GM12878 (cell line): ENCODE results near the gene ATRN. TPM values are rescaled to one million over a fixed set of nuclear protein-coding genes. Genes with fewer than 3 reads are reported as not detected.

Experiments
- ATAC-seq: fragments of 200-7000 bp; cut with Tn5 transposase; 3 replicates; pipeline ENCODE4 v1.9.1; 2020; ENCODE audit warnings: mild to moderate bottlenecking, moderate library complexity
- BruUV-seq: library from RNA; stranded (reverse); fragments of 400-500 nt; replicated peaks from 2 replicates; lab custom pipeline; 2021; lab: Mats Ljungman, UMichigan
- CTCF ChIA-PET: fragments of 300-600 bp; sonication (Branson Sonifier 250); formaldehyde crosslinking; extraction: SDS; loops from one replicate; lab custom pipeline; 2021; ENCODE audit warnings: inconsistent platforms; lab: Yijun Ruan, JAX
- POLR2A ChIA-PET: fragments of 350-600 bp; formaldehyde crosslinking; extraction: SDS; loops from one replicate; lab custom pipeline; 2021; ENCODE audit warnings: inconsistent platforms; lab: Charles Lee
- RAD21 ChIA-PET: fragments of 300-600 bp; sonication (Branson Sonifier 250); formaldehyde crosslinking; loops from one replicate; lab custom pipeline; 2023; ENCODE audit warnings: antibody characterized with exemption; ENCODE audit not compliant: unreplicated experiment; lab: Charles Lee
- SMC1A ChIA-PET: fragments of 300-600 bp; sonication (Branson Sonifier 250); formaldehyde crosslinking; loops from one replicate; lab custom pipeline; 2023; ENCODE audit not compliant: unreplicated experiment, uncharacterized antibody; lab: Charles Lee
- DNase-seq: peaks from one replicate; pipeline ENCODE4 v3.0.0-alpha.2; 2011; ENCODE audit warnings: low read depth, low spot score
- FAIRE-seq: peaks from 3 replicates; lab custom pipeline; 2011; peaks lifted over from hg19 to GRCh38; lab: Jason Lieb, UNC
- H2AFZ ChIP-seq: 2 replicates; pipeline ENCODE4 v1.6.0; 2011; ENCODE audit warnings: low read depth, low read length, control low read depth; ENCODE audit not compliant: control insufficient read depth
- H3K27ac ChIP-seq: 2 replicates; pipeline ENCODE4 v1.5.1; 2011; ENCODE audit warnings: control low read depth; ENCODE audit not compliant: control insufficient read depth, insufficient read depth
- H3K27me3 ChIP-seq, 2 experiments: replicated peaks in 1 of 2; 2 replicates each; pipeline versions ENCODE4 v1.6.0 to v1.6.1; 2011; ENCODE audit warnings: low read length in 1 of 2; ENCODE audit not compliant: control insufficient read depth in 2 of 2, insufficient read depth in 2 of 2
- H3K36me3 ChIP-seq, 2 experiments: 2 replicates each; pipeline ENCODE4 v1.5.1; 2011; ENCODE audit warnings: low read length in 1 of 2; ENCODE audit not compliant: control insufficient read depth in 2 of 2, insufficient read depth in 2 of 2
- H3K4me1 ChIP-seq: 2 replicates; pipeline ENCODE4 v1.6.1; 2011; ENCODE audit warnings: mild to moderate bottlenecking, low read length, moderate library complexity, mixed read lengths; ENCODE audit not compliant: control insufficient read depth, insufficient read depth
- H3K4me2 ChIP-seq: 2 replicates; pipeline ENCODE4 v1.6.0; 2011; ENCODE audit warnings: control low read depth; ENCODE audit not compliant: control insufficient read depth, insufficient read depth
- H3K4me3 ChIP-seq: fragments of 200-600 bp; sonication (generic); 2 replicates; pipeline ENCODE4 v1.5.1; 2016
- H3K79me2 ChIP-seq: 2 replicates; pipeline ENCODE4 v1.6.0; 2011; ENCODE audit warnings: low read length; ENCODE audit not compliant: control insufficient read depth, insufficient read depth
- H3K9ac ChIP-seq: 2 replicates; pipeline ENCODE4 v1.8.0; 2011; ENCODE audit warnings: low read length, control low read depth, mixed read lengths; ENCODE audit not compliant: control insufficient read depth, insufficient read depth
- H3K9me3 ChIP-seq: replicated peaks from 3 replicates; pipeline ENCODE4 v1.5.1; 2011; ENCODE audit warnings: mild to moderate bottlenecking, low read length; ENCODE audit not compliant: control insufficient read depth, insufficient read depth
- H4K20me1 ChIP-seq: 2 replicates; pipeline ENCODE4 v1.6.0; 2011; ENCODE audit not compliant: control insufficient read depth, insufficient read depth
- FOXK2 ChIP-seq: fragments of 450-650 bp; IDR thresholded peaks from 2 replicates; pipeline ENCODE4 v1.6.1; 2017; ENCODE audit warnings: mild to moderate bottlenecking, moderate library complexity
- HDGF ChIP-seq: fragments of 450-650 bp; IDR thresholded peaks from 2 replicates; pipeline ENCODE4 v1.6.1; 2016; ENCODE audit warnings: antibody characterized with exemption
- NRF1 ChIP-seq: conservative IDR thresholded peaks from 2 replicates; pipeline ENCODE4 v1.6.1; 2011; ENCODE audit warnings: mild to moderate bottlenecking, low read depth, low read length, improper control_type of control experiment
- RB1 ChIP-seq: fragments of 450-650 bp; formaldehyde crosslinking; IDR thresholded peaks from 2 replicates; pipeline ENCODE4 v1.6.1; 2017; ENCODE audit warnings: mild to moderate bottlenecking, borderline replicate concordance
- STAT3 ChIP-seq: IDR thresholded peaks from 2 replicates; pipeline ENCODE4 v1.6.1; 2011; ENCODE audit warnings: low read depth, low read length, improper control_type of control experiment
- WGBS: methylation state at CpG from one replicate; pipeline ENCODE4 v1.1.6; 2016; ENCODE audit warnings: low lambda C conversion rate; ENCODE audit not compliant: insufficient replicate concordance, insufficient coverage; ENCODE audit errors: missing lambda C conversion rate; 5-methylcytosine and 5-hydroxymethylcytosine counted together
- in situ Hi-C: fragments of 300-500 bp; cut with MboI; formaldehyde crosslinking; loops from 9 replicates; pipeline ENCODE4 v1.14.3; 2018; ENCODE audit warnings: mixed read lengths
- intact Hi-C: fragments of 100-400 bp; cut with micrococcal nuclease; formaldehyde crosslinking; loops from one replicate; pipeline ENCODE4 v1.14.2; 2022; ENCODE audit not compliant: unreplicated experiment
- polyA plus RNA-seq, 11 experiments: library from polyadenylated mRNA; depleted of rRNA in 4 of 11; unstranded in 6 of 11; stranded (reverse) in 5 of 11; fragments of >200 nt; fragmentation: Nextera tagmentation in 4 of 11; fragmentation: Illumina TruSeq in 1 of 11; extraction: Ambion mirVana in 4 of 11; extraction: Trizol in 1 of 11; gene quantifications; 1 replicate in 1 of 11; 2 replicates in 10 of 11; pipeline versions ENCODE4 v1.2.1 to v1.2.3, GENCODE V29; 2011 to 2016; ENCODE audit warnings: inconsistent platforms in 2 of 11, missing spikeins in 2 of 11, low read depth in 1 of 11
- total RNA-seq, 4 experiments: library from RNA; depleted of rRNA in 3 of 4; stranded (reverse); fragments of >200 nt in 3 of 4; fragmentation: Illumina TruSeq in 1 of 4; extraction: Trizol in 1 of 4; gene quantifications; 2 replicates each; pipeline versions ENCODE4 v1.2.1 to v1.2.3, GENCODE V29; 2013 to 2021
- TF ChIP-seq, protein P1 (sequence below), 3 experiments: IDR thresholded peaks in 2 of 3; conservative IDR thresholded peaks in 1 of 3; 2 replicates each; pipeline ENCODE4 v1.5.1; 2011; ENCODE audit warnings: low read depth in 3 of 3, low read length in 3 of 3, mild to moderate bottlenecking in 3 of 3, control low read depth in 2 of 3, moderate library complexity in 2 of 3, inconsistent platforms in 1 of 3, mixed read lengths in 1 of 3; ENCODE audit not compliant: control insufficient read depth in 2 of 3, insufficient read depth in 1 of 3; ENCODE audit errors: extremely low read depth in 1 of 3

ATRN gene
- total and polyA plus RNA-seq, 10 of the 15 experiments (the other 5 are each of a cell fraction or from before 2014, with no cell fraction given) = 0.71 to 11.6 (median 6.9) TPM

- no peak overlapping the region for H3K27ac ChIP-seq
- no peak overlapping the region for H2AFZ ChIP-seq
- H3K27me3 ChIP-seq = no peaks in the 10 kb centered on the region
- no peaks in the 10 kb centered on the region for H3K9me3 ChIP-seq
- TF ChIP-seq RB1 (no peak), STAT3 (no peak), FOXK2 (0 out of 2 replicates have a peak, but pooled peaks have one; percentile 26), HDGF (no peak), NRF1 (no peak)
- TF ChIP-seq, protein P1, sequence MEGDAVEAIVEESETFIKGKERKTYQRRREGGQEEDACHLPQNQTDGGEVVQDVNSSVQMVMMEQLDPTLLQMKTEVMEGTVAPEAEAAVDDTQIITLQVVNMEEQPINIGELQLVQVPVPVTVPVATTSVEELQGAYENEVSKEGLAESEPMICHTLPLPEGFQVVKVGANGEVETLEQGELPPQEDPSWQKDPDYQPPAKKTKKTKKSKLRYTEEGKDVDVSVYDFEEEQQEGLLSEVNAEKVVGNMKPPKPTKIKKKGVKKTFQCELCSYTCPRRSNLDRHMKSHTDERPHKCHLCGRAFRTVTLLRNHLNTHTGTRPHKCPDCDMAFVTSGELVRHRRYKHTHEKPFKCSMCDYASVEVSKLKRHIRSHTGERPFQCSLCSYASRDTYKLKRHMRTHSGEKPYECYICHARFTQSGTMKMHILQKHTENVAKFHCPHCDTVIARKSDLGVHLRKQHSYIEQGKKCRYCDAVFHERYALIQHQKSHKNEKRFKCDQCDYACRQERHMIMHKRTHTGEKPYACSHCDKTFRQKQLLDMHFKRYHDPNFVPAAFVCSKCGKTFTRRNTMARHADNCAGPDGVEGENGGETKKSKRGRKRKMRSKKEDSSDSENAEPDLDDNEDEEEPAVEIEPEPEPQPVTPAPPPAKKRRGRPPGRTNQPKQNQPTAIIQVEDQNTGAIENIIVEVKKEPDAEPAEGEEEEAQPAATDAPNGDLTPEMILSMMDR (IDR thresholded peaks at IDR 0.05 in 2 of 3, conservative IDR thresholded peaks at IDR 0.05 in 1 of 3; ENCODE audit: control insufficient read depth in 2 of 3, extremely low read depth in 1 of 3, insufficient read depth in 1 of 3, low read depth in 3 of 3, low read length in 3 of 3) = peak in 1 of 3 experiments; percentile 22; a peak in 1 of 6 replicates
- POLR2A ChIA-PET = interaction anchor here (0.5 to 0.6 kb wide), 2 partner anchors 19 to 290 kb away, joined by 3 to 5 read pairs; partner anchors contain the start of gene DDRGK1
- H3K4me2 ChIP-seq = no peak overlapping the region
- no peak overlapping the region for H3K4me3 ChIP-seq
- no peaks in the 10 kb centered on the region for H4K20me1 ChIP-seq
- H3K4me1 ChIP-seq = no peaks in the 10 kb centered on the region
- H3K36me3 ChIP-seq = no peaks in the 10 kb centered on the region
- no peak for DNase-seq
- no TSS peak for BruUV-seq
- WGBS = 0% methylated on average over 1 of the region's 1 CpG
- SMC1A ChIA-PET = interaction anchor here (0.7 to 1.1 kb wide), 3 partner anchors 9 to 597 kb away, joined by 3 to 4 read pairs (median 4); no protein-coding TSS in a partner anchor
- peak; percentile 59 for FAIRE-seq
- in situ Hi-C loops (no loop called here), intact Hi-C loops (no loop called here)
- RAD21 ChIA-PET = no interaction called here
- H3K79me2 ChIP-seq = no peaks in the 10 kb centered on the region
- no peak overlapping the region for H3K9ac ChIP-seq
- peak; percentile 63 for ATAC-seq
- CTCF ChIA-PET = interaction anchor here (1.8 kb wide), 1 partner anchor 9 kb away, joined by 12 read pairs; no protein-coding TSS in a partner anchor
These were observed 23.4 kb downstream of the ATRN start for GRCh38 chr20:3494218-3494617.
